HG03196 (cell line): ENCODE results near the gene PDE6B.
"Not testable (repeated sequence)": the region's sequence is repeated elsewhere in the genome, so short reads cannot be mapped to it uniquely, and the experiment has no call there.

ENCODE experiments used
- ATAC-seq: cut with Tn5 transposase; IDR thresholded peaks from one replicate; pipeline ENCODE4 v1.9.1; 2021; ENCODE audit not compliant: unreplicated experiment

Gene PDE6B

GRCh38 chr4:624705-625590, at the start of gene PDE6B:
PDE6B (plus strand) TSS chr4:625573; CDS start chr4:625627, 54 bp downstream.
- ATAC-seq = no peak

- ATAC-seq = no peak
These were observed 49.0 kb upstream of the PDE6B start, which contains the start of gene TMEM271 for GRCh38 chr4:576245-576821. TMEM271 (minus strand) TSS chr4:576295; CDS start chr4:576062, 233 bp downstream.

DNA sequence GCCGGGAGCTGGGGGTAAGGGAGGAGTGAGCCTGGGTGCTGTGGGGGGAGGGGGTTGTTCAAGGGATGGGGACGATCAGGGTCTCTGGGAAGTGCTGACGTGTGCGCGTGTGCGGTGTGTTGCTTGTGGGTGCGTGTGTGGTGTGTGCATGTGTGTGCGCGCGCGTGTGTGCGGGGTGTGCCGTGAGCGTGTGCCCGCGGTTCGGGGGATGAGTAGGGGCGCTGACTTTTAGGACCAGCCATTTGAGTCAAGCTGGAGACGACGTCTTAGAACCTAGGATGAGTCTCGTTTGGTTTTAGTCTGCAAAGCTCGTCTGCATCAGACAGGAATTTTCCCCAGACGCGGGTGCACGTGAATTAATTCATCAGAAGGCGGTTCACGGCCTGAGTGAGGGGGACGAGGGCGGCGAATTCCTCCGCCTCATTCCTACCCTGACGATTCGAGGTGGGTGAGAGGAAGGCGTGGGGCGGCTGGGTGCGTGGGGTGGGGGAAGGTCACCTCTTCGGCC, 48.3 kb upstream of the PDE6B start:
- ATAC-seq = no peak

DNA sequence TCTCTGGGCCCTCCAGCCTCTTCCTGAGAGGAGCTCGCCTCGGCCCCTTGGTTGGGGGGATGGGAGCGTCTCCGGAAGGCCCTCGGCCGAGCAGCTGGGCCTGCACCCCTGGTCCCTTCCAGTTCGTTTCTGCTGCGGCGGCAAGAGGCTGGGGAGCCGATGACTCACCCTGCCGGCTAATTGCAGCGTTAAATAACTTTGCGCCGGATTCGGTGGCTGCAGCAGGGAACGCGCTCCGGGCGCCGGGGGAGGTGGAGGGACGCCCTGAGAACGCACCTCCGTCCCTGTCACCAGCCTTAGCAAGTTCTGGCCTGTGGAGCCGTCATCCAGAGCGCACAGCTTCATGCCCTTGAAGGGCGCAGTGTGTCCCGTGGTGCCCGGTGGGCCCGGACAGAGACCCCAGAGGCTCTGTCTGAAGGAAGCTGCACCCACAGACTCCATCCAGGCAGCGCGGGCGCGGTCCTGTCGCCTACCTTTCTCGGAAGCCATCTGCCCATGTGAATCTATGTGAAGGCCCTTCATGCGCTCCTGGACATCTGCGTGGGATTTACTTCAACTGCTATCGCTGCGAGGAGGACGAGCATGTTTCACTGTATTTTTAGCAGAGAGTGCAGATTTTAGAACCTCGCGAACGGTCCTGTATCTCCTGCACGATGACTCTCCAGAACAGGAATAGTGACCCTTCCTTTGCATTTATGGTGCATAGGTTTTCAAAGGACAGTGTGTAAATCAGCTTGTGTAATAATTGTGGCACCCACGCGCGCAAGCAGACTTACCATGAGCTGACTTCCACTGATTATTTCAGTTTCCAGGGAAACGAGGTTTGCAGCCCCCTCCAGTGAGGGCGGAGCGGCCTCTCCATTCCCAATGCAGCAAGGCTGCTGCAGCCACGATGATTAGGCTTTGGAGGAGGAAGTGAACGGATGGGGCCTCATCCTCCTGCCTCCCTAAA, 47.6 kb upstream of the PDE6B start:
- no peak for ATAC-seq

DNA sequence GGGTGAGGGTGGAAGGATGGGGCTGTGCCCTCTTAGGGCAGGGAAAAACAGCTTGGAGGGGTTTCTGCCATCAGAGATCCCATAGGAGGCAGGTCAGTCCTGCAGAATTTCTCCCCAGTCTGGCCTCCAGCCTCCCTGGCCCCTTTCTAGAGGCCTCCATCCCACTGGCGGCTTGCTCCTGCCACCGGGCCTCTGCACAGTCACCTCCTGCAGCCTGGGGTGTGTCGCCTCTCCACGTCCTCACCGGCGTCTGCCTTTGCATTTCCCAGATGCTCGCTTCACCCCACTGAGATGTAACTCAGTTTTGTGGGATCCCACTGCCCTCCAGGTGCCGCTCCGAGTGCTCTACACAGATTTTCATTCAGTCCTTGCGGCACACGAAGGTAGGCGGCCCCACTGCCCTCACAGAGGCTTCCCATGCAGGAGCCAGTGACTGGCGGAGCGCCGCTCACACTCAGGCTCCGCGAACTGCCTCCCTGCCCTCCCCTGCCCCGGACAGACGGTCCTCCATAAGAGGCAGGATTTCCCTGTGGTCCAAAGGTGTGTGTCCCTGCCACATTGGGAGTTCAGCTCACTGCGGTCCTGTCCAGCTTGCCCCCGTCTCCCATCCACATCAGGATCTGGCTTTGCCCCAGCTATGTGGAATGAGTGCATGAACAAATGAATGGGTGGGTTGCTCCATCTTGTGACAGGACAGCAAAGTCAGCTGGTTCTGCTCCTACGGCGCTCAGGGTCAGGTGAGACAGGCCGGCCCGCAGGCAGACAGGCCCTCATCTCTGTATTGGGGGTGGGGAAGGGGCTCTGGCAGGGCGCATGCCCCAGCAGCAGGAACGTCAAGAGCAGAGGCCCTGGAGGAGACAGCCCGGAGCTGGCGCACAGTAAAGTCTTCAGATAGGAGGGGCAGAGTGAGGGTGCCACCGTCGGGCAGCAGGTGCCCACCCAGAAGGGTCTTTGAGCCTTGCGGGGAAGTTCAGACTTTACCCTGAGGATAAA, 46.6 kb upstream of the PDE6B start:
- no peak for ATAC-seq

DNA sequence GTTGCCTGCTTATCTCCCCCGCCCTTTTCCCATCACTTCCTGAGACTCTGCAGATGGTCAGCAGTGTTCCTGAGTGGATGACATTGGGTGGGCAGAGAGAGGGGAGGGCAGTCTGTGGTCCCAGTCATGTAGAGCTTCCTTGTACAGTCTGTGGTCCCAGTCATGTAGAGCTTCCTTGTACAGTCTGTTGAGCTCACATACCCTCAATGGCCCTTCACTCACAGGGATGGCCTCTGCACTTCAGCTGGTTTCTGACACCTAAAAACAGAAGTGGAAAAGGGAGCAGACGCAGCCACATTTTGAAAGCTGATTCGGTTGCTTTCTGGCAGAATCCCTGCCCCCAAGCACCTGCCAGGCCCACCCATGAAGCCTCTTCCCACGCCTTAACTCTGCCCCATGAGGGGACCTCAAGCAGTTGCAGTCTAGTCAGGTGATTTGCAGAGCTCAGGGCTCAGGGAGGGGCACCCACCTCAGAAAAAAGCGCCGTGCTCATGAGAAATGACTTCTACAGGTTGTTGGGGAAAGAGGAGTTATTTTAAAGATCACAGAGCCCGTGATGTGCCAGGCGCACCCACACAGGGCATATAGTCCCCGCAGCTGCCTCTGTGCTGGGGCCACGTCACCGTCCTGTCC, 45.7 kb upstream of the PDE6B start:
- no peak for ATAC-seq

DNA sequence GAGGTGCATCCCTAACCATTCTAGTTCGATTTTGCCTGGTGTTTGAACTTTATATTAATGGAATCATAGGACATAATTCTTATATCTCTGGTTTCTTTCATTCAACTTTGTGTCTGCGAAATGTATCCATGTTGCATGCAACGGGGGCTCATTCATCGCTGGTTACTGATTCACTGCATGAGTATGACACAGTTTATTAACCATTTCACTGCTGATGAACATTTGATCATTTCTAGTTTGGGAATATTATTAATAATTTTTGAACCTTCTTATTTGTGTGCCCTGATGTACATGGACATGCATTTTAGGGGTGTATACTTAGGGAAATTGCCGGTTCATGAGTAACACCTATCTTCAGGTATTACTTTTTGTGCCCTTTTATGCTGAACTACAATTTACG, 44.2 kb upstream of the PDE6B start:
- ATAC-seq = no peak

DNA sequence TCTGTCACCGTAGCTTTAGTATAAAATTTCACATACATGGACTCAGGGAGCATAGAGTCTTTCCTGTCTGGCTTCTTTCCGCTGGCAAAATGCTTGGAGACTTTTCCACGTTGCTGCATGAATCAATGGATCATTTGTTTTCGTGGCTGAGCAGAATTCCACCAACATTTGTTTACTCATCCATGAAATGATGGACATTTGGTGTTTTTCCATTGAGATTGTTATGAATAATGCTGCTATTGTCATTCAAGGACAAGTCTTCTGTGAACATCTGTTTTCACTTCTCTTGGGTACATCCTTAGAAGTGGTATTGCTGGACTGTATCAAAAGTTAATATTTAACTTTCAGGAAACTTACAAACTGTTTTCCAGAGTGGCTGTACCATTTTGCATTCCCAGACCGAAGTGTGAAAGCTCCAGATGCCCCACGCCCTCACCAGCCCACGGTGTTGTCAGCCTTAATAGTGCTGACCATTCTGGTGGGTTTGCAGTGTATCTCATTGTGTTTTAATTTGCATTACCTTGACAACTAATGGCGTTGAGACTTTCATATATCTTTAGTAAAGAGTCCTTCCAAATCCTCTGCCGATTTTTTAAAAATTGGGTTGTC, 43.5 kb upstream of the PDE6B start:
- no peak for ATAC-seq

DNA sequence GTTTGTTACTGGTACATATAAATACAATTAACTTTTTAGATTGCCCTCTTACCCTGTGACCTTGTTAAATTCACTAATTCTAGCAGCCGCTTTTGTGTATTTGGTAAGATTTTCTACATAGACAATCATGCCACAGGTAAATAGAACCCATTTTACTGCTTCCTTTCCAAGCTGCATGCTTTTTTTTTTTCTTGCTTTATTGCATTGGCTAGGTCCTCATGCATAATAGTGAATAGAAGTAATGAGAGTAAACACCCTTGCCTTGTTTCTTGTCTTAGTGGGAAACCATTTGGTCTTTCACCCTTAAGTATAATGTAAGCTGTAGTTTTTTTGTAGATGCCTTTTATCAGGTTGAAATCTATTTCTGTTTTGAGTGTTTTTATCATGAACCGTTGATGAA, 41.6 kb upstream of the PDE6B start:
- ATAC-seq = no peak

DNA sequence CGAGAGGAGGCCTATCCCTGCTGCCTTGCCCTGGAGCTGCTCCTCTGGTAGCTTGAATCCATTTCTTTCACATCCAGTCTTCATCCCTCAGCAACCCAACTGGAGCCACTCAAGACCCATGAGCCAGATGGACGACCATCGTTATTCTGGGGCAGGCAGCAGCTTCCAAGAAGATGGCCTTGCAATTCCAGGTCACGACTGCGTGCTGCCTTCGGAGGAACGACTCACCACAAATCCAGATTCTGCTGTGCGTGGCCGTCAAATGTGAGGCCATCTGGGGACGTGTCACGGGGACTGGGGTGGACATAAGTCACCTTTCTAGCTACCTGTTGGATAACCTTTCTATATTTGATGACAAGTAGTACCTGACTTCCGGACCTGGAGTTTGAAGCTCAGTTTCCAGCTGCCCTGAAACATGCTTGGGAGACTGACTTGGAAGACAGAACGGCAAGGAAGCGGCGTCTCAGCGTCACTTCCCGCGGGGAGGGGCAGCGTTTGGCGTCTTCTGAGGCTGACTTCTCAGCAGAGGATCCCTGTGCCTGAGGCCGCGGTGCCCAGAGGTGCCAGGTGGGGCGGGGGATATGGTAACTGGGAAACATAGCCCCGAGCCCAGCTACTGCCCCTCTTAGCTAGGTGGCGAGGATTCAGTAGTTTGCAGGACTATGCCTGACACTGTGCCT, 37.6 kb upstream of the PDE6B start:
- no peak for ATAC-seq

DNA sequence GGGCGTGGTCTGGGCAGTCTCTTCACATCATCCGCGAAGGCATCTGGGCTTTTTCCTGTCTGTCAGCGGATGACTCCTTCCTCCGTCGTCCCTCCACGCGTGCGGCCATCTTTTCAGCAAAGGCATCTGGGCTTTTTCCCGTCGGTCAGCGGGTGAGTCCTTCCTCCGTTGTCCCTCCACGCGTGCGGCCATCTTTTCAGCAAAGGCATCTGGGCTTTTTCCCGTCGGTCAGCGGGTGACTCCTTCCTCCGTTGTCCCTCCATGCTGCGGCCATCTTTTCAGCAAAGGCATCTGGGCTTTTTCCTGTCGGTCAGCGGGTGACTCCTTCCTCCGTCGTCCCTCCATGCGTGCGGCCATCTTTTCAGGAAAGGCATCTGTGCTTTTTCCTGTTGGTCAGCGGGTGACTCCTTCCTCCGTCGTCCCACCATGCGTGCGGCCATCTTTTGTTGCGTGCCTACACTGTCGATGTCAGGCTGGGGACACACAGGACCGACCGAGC, 37.0 kb upstream of the PDE6B start:
- no peak for ATAC-seq

DNA sequence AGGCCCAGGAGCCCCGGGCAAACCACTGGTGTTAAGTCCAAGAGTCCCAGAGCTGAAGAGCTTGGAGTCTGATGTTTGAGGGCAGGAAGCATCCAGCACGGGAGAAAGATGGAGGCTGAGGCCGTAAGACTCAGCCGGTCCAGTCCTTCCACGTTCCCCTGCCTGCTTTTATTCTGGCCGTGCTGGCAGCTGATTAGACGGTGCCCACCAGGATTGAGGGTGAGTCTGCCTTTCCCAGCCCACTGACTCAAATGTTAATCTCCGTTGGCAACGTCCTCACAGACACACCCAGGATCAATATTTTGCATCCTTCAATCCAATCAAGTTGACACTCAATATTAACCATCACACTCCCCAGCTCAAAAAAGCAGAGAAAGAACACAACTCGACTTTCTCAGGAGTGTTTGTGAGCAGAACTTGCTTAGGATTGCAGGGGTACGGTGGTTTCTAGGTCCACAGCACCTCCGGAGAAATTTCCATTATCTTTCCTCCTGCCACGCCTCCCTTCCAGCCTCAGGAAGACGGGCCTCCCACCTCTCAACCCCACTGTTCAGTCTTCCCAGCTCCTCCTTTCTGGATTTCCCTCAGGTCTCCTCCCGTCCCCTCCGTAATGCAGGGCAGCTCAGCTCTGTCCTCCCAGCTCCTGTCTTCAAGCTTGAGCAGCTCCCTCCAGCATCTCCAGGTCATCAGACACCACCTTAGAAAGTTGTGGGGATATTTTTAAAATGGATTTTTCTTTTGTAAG, 36.0 kb upstream of the PDE6B start:
- no peak for ATAC-seq

- ATAC-seq = no peak
These were observed 35.0 kb upstream of the PDE6B start for GRCh38 chr4:590313-590841.

DNA sequence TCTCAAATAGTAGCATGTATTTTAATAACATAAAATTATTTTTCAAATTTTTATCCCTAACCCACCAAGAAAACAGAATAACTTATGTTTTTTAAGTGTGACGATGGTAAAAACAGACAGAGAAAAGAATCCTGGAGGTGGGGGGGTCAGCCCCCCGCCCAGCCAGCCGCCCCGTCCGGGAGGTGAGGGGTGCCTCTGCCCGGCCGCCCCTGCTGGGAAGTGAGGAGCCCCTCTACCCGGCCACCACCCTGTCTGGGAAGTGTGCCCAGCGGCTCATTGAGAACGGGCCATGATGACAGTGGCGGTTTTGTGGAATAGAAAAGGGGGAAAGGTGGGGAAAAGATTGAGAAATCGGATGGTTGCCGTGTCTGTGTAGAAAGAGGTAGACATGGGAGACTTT, 33.2 kb upstream of the PDE6B start:
- ATAC-seq = not testable (repeated sequence)

GRCh38 chr4:592825-593520, 32.4 kb upstream of the PDE6B start:
- ATAC-seq = no peak

- ATAC-seq = no peak
These were observed 26.4 kb upstream of the PDE6B start for GRCh38 chr4:598925-599324.

GRCh38 chr4:600166-600565, 25.2 kb upstream of the PDE6B start:
- ATAC-seq = no peak
